Esophagus muscularis mucosa (tissue), 4 donors: ENCODE data around the gene RAE1.

Experiments used
- EP300 ChIP-seq: sonication (generic); formaldehyde crosslinking; IDR thresholded peaks from one replicate; pipeline ENCODE4 v1.6.1; 2017; ENCODE audit warnings: antibody characterized with exemption
- POLR2AphosphoS5 ChIP-seq, 2 donors: sonication (generic); formaldehyde crosslinking; IDR thresholded peaks; one replicate each; pipeline ENCODE4 v1.6.1; 2017; ENCODE audit warnings: antibody characterized with exemption in 2 of 2
- TF ChIP-seq, protein P1 (sequence below), 3 experiments: fragments of 200-600 bp in 2 of 3; fragments of 450-650 bp in 1 of 3; sonication (generic) in 2 of 3; IDR thresholded peaks; one replicate each; pipeline ENCODE4 v1.5.1; 2017 to 2019; ENCODE audit warnings: antibody characterized with exemption in 3 of 3, mild to moderate bottlenecking in 2 of 3, moderate library complexity in 1 of 3

- TF ChIP-seq, protein P1, sequence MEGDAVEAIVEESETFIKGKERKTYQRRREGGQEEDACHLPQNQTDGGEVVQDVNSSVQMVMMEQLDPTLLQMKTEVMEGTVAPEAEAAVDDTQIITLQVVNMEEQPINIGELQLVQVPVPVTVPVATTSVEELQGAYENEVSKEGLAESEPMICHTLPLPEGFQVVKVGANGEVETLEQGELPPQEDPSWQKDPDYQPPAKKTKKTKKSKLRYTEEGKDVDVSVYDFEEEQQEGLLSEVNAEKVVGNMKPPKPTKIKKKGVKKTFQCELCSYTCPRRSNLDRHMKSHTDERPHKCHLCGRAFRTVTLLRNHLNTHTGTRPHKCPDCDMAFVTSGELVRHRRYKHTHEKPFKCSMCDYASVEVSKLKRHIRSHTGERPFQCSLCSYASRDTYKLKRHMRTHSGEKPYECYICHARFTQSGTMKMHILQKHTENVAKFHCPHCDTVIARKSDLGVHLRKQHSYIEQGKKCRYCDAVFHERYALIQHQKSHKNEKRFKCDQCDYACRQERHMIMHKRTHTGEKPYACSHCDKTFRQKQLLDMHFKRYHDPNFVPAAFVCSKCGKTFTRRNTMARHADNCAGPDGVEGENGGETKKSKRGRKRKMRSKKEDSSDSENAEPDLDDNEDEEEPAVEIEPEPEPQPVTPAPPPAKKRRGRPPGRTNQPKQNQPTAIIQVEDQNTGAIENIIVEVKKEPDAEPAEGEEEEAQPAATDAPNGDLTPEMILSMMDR (IDR thresholded peaks at IDR 0.05), result no peak
- TF ChIP-seq EP300 (no peak), POLR2AphosphoS5 (IDR thresholded peaks at IDR 0.05) (no peak)
Measured at GRCh38 chr20:57323034-57323433, 28.0 kb upstream of the RAE1 start.
